Mesothelial cell of epicardium (in vitro differentiated cells): ENCODE data around the gene KLF7. TPM values are rescaled to one million over a fixed set of nuclear protein-coding genes. Genes with fewer than 3 reads are reported as not detected.

ENCODE experiments used
- DNase-seq, 2 experiments: peaks; one replicate each; pipeline ENCODE4 v3.0.0; 2021; ENCODE audit warnings: low spot score in 2 of 2; ENCODE audit not compliant: unreplicated experiment in 2 of 2
- H3K27ac Mint-ChIP-seq: 2 replicates; pipeline ENCODE4 v1.8.0; 2021; ENCODE audit warnings: mixed read lengths
- H3K27me3 Mint-ChIP-seq: 2 replicates; pipeline ENCODE4 v1.8.0; 2021; ENCODE audit warnings: low read depth, mixed read lengths
- H3K36me3 Mint-ChIP-seq: 2 replicates; pipeline ENCODE4 v1.8.0; 2021; ENCODE audit warnings: mixed read lengths
- H3K4me1 Mint-ChIP-seq: 2 replicates; pipeline ENCODE4 v1.8.0; 2021; ENCODE audit warnings: mixed read lengths
- H3K4me3 Mint-ChIP-seq: 2 replicates; pipeline ENCODE4 v1.8.0; 2021; ENCODE audit warnings: mild to moderate bottlenecking, moderate library complexity, mixed read lengths
- H3K9me3 Mint-ChIP-seq: 2 replicates; pipeline ENCODE4 v1.8.0; 2021; ENCODE audit warnings: mixed read lengths
- CTCF ChIP-seq: fragments of 200-600 bp; sonication (generic); IDR thresholded peaks from one replicate; pipeline ENCODE4 v1.5.0; 2021; ENCODE audit warnings: antibody characterized with exemption; ENCODE audit not compliant: unreplicated experiment
- total RNA-seq: library from RNA; stranded (reverse); gene quantifications from 3 replicates; pipeline ENCODE4 v1.2.1, GENCODE V29; 2021

Gene KLF7
- total RNA-seq, 1 donor from 2014 or later: 17.8 TPM

DNA sequence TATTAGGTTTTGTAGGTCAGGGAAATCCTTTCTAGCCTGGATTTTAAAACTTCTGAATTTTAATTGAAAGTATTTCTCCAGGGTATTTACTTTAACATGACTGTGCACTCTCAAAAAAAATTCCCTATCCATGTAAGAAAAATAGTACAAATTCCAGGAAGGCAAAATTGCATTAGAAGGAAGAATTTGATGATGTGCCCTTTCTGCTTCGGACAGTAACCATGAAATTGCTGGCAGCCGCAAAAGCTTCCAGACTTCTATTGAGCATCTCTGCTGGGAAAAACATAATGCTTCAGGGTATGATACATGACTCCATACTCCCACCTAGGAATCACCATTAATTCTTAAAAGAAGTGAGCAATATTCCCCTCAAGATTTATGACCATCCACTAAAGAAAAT lies 17.2 kb upstream of the KLF7 start:
- Mint-ChIP-seq H3K27me3 (peaks cover 13% of the 10 kb centered on the region), H3K36me3 (no peaks in the 10 kb centered on the region), H3K4me3 (no peak overlapping the region), H3K27ac (peak overlapping the region; percentile 18), H3K4me1 (peaks cover 15% of the 10 kb centered on the region), H3K9me3 (peaks cover 7% of the 10 kb centered on the region)
- no peak for TF ChIP-seq CTCF
- no peak for DNase-seq

- Mint-ChIP-seq H3K27ac (no peak overlapping the region), H3K27me3 (peaks cover 9% of the 10 kb centered on the region), H3K36me3 (no peaks in the 10 kb centered on the region), H3K4me3 (no peak overlapping the region), H3K9me3 (peaks cover under 1% of the 10 kb centered on the region), H3K4me1 (peaks cover 15% of the 10 kb centered on the region)
- no peak for DNase-seq
- TF ChIP-seq CTCF: no peak
These were observed 16.0 kb upstream of the KLF7 start for GRCh38 chr2:207181526-207182274.

DNA sequence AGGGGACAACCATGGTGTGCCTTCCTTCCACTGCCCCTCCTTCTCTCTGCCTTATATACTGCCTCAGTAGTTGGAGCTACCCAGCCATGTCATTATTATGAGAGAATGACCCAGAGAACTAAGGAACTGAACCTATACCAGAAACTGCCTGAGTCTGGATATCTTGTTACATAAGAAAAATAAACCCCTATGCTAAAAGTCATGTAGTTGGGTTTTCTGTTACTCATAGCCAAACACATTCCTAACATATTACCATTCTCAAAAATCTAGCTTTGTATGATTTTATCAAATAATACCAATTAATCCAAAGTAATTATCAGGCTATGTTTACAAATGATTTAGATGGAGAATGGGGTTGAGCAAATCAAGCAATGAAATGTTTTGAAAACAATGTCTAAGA lies 15.0 kb upstream of the KLF7 start:
- Mint-ChIP-seq H3K27ac (no peak overlapping the region), H3K27me3 (peaks cover 10% of the 10 kb centered on the region), H3K4me3 (no peak overlapping the region), H3K4me1 (peaks cover 15% of the 10 kb centered on the region), H3K9me3 (no peaks in the 10 kb centered on the region), H3K36me3 (no peaks in the 10 kb centered on the region)
- DNase-seq: no peak
- no peak for TF ChIP-seq CTCF

GRCh38 chr2:207176247-207176646 lies 10.5 kb upstream of the KLF7 start:
- Mint-ChIP-seq H3K9me3 (no peaks in the 10 kb centered on the region), H3K4me3 (no peak overlapping the region), H3K27ac (no peak overlapping the region), H3K27me3 (peaks cover 10% of the 10 kb centered on the region), H3K36me3 (peaks cover 2% of the 10 kb centered on the region), H3K4me1 (no peaks in the 10 kb centered on the region)
- no peak for DNase-seq
- TF ChIP-seq CTCF: no peak

DNA sequence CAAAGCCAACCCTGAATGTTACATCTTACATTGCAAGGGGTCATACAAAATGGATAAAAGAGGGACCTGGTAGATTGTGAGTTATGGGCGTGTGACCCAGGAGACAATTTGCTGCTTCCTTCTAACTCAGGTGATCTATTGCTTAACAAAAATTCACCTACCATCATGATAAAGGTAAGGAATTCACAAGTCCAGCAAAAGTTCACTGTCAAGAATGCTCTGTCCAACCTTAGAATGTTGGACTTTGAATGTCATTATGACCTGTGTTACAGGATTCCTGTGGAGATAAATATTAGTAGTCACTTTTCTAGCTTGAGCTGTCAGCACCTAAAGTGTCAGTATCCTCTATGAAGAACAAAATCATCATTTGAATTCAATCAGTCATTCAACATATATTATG lies 7.9 kb upstream of the KLF7 start:
- no peak for DNase-seq
- Mint-ChIP-seq H3K4me1 (no peaks in the 10 kb centered on the region), H3K4me3 (no peak overlapping the region), H3K27ac (no peak overlapping the region), H3K27me3 (peaks cover 10% of the 10 kb centered on the region), H3K36me3 (peaks cover 5% of the 10 kb centered on the region), H3K9me3 (peaks cover 13% of the 10 kb centered on the region)
- TF ChIP-seq CTCF: no peak
